ENCODE results near the gene SPOCK3. TPM values are rescaled to one million over a fixed set of nuclear protein-coding genes. Genes with fewer than 3 reads are reported as not detected.

SPOCK3 gene
- total and polyA plus RNA-seq, 2 of the 13 experiments (the other 11 are each of a cell fraction or from before 2014, with no cell fraction given): not detected

GRCh38 chr4:167196344-167197012 lies 37.8 kb downstream of the SPOCK3 start (continued):
- peak; percentile 13; the same call in 1 of the 2 replicates for TF ChIP-seq SALL1 (CRISPR knock-in tag; IDR thresholded peaks at IDR 0.05)
- no peak for TF ChIP-seq ZSCAN30 (CRISPR knock-in tag; IDR thresholded peaks at IDR 0.05)
- TF ChIP-seq ETV6 (CRISPR knock-in tag; conservative IDR thresholded peaks at IDR 0.05): no peak
- TF ChIP-seq ZNF562 (CRISPR knock-in tag; IDR thresholded peaks at IDR 0.05; ENCODE audit: borderline replicate concordance): no peak
- TF ChIP-seq AHDC1 (CRISPR knock-in tag; IDR thresholded peaks at IDR 0.05; ENCODE audit: borderline replicate concordance): peak; percentile 42; the same call in 1 of the 2 replicates
- no peak for TF ChIP-seq FOXP1 (IDR thresholded peaks at IDR 0.05)
- peak; percentile 50; the same call in 1 of the 2 replicates for TF ChIP-seq FOXP1 (CRISPR knock-in tag; IDR thresholded peaks at IDR 0.05)
- TF ChIP-seq FOXO1 (CRISPR knock-in tag; IDR thresholded peaks at IDR 0.05): no peak
- TF ChIP-seq GATAD2A (CRISPR knock-in tag; IDR thresholded peaks at IDR 0.05): peak; percentile 37; the same call in 1 of the 2 replicates
- no peak for TF ChIP-seq ZNF850 (CRISPR knock-in tag; conservative IDR thresholded peaks at IDR 0.05)
- TF ChIP-seq JUNB (CRISPR knock-in tag; IDR thresholded peaks at IDR 0.05; ENCODE audit: borderline replicate concordance): peak; percentile 29; the same call in 1 of the 2 replicates
- no peak for TF ChIP-seq ARID4A (CRISPR knock-in tag; IDR thresholded peaks at IDR 0.05; ENCODE audit: borderline replicate concordance)
- no peak for TF ChIP-seq ZNF776 (CRISPR knock-in tag; IDR thresholded peaks at IDR 0.05)
- TF ChIP-seq ZNF160 (CRISPR knock-in tag; IDR thresholded peaks at IDR 0.05): no peak
- peak; percentile 62; the same call in 1 of the 2 replicates for TF ChIP-seq JUN (CRISPR knock-in tag; IDR thresholded peaks at IDR 0.05)
- TF ChIP-seq ARNT (IDR thresholded peaks at IDR 0.05): no peak
- TF ChIP-seq, protein P1, sequence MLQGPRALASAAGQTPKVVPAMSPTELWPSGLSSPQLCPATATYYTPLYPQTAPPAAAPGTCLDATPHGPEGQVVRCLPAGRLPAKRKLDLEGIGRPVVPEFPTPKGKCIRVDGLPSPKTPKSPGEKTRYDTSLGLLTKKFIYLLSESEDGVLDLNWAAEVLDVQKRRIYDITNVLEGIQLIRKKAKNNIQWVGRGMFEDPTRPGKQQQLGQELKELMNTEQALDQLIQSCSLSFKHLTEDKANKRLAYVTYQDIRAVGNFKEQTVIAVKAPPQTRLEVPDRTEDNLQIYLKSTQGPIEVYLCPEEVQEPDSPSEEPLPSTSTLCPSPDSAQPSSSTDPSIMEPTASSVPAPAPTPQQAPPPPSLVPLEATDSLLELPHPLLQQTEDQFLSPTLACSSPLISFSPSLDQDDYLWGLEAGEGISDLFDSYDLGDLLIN (CRISPR knock-in tag; IDR thresholded peaks at IDR 0.05; ENCODE audit: borderline replicate concordance): no peak
- no peak for TF ChIP-seq ZBTB3 (CRISPR knock-in tag; IDR thresholded peaks at IDR 0.05; ENCODE audit: borderline replicate concordance, low read depth)
